Caco-2 (cell line): Measurements from ENCODE around the gene DHX15. TPM values are rescaled to one million over a fixed set of nuclear protein-coding genes. Genes with fewer than 3 reads are reported as not detected.

Experiments
- BruUV-seq: library from RNA; stranded (reverse); fragments of 400-500 nt; replicated peaks from 2 replicates; lab custom pipeline; 2021; lab: Mats Ljungman, UMichigan
- CTCF ChIA-PET: fragments of 300-600 bp; sonication (Branson Sonifier 250); formaldehyde crosslinking; loops from one replicate; lab custom pipeline; 2022; ENCODE audit warnings: antibody characterized with exemption; lab: Charles Lee
- POLR2A ChIA-PET: fragments of 300-600 bp; sonication (Branson Sonifier 250); formaldehyde crosslinking; loops from one replicate; lab custom pipeline; 2022; ENCODE audit warnings: antibody characterized with exemption; lab: Charles Lee
- DNase-seq, 2 experiments: peaks; one replicate each; pipeline versions ENCODE4 v3.0.0 to v3.0.0-alpha.2; 2020 to 2022
- H3K27me3 ChIP-seq: replicated peaks from 2 replicates; pipeline ENCODE4 v1.6.0; 2011; ENCODE audit warnings: low read length; ENCODE audit not compliant: control insufficient read depth, insufficient read depth
- H3K36me3 ChIP-seq: 2 replicates; pipeline ENCODE4 v1.5.1; 2011; ENCODE audit warnings: low read length; ENCODE audit not compliant: control insufficient read depth, insufficient read depth
- H3K4me1 ChIP-seq: fragments of 250-450 bp; sonication (Bioruptor Pico); 2 replicates; pipeline ENCODE4 v1.5.1; 2020; ENCODE audit warnings: mild to moderate bottlenecking
- H3K4me3 ChIP-seq: 2 replicates; pipeline ENCODE4 v1.5.1; 2011; ENCODE audit warnings: low read depth, mild to moderate bottlenecking, control low read depth, low read length
- H3K9me3 ChIP-seq: fragments of 250-450 bp; sonication (Bioruptor Pico); 2 replicates; pipeline ENCODE4 v1.5.1; 2020; ENCODE audit warnings: mild to moderate bottlenecking, moderate library complexity
- H3K27ac Mint-ChIP-seq: one replicate; pipeline ENCODE4 v1.8.0; 2022; ENCODE audit warnings: mixed read lengths; ENCODE audit not compliant: unreplicated experiment
- H3K27me3 Mint-ChIP-seq: one replicate; pipeline ENCODE4 v1.8.0; 2022; ENCODE audit warnings: mixed read lengths; ENCODE audit not compliant: insufficient read depth, unreplicated experiment
- H3K36me3 Mint-ChIP-seq: one replicate; pipeline ENCODE4 v1.8.0; 2022; ENCODE audit warnings: mild to moderate bottlenecking, mixed read lengths; ENCODE audit not compliant: insufficient read depth, unreplicated experiment
- H3K4me1 Mint-ChIP-seq: one replicate; pipeline ENCODE4 v1.8.0; 2022; ENCODE audit warnings: low read depth, mixed read lengths; ENCODE audit not compliant: unreplicated experiment
- H3K4me3 Mint-ChIP-seq: one replicate; pipeline ENCODE4 v1.8.0; 2022; ENCODE audit warnings: mild to moderate bottlenecking, moderate library complexity, mixed read lengths; ENCODE audit not compliant: unreplicated experiment
- H3K9me3 Mint-ChIP-seq: one replicate; pipeline ENCODE4 v1.8.0; 2022; ENCODE audit warnings: mixed read lengths; ENCODE audit not compliant: unreplicated experiment
- CTCF ChIP-seq, 2 experiments: fragments of 200-600 bp in 1 of 2; IDR thresholded peaks; 1 replicate in 1 of 2; 2 replicates in 1 of 2; pipeline versions ENCODE4 v1.5.1 to v1.8.0; 2011 to 2022; ENCODE audit warnings: antibody characterized with exemption in 1 of 2, control low read depth in 1 of 2, inconsistent platforms in 1 of 2, low read depth in 1 of 2, low read length in 1 of 2, mild to moderate bottlenecking in 1 of 2, moderate library complexity in 1 of 2; ENCODE audit not compliant: insufficient read depth in 1 of 2, severe bottlenecking in 1 of 2, unreplicated experiment in 1 of 2
- intact Hi-C: fragments of 100-400 bp; cut with micrococcal nuclease; formaldehyde crosslinking; loops from one replicate; pipeline ENCODE4 v1.10.0; 2022; ENCODE audit not compliant: unreplicated experiment
- total RNA-seq: library from RNA; stranded (reverse); gene quantifications from 2 replicates; pipeline ENCODE4 v1.2.3, GENCODE V29; 2022

The DHX15 gene
- total RNA-seq, 1 experiment from 2014 or later: 154 TPM

GRCh38 chr4:24521544-24521943 lies 62.8 kb downstream of the DHX15 start:
- no peak for TF ChIP-seq CTCF (IDR thresholded peaks at IDR 0.05; ENCODE audit: insufficient read depth in 1 of 2, low read depth in 1 of 2, low read length in 1 of 2, severe bottlenecking in 1 of 2, unreplicated experiment in 1 of 2)
- CTCF ChIA-PET: no interaction called here
- Histone ChIP-seq H3K4me1 (peaks cover 13% of the 10 kb centered on the region; the same call in 1 of the 2 replicates), H3K4me3 (no peak overlapping the region), H3K27me3 (no peaks in the 10 kb centered on the region), H3K36me3 (peaks cover 3% of the 10 kb centered on the region), H3K9me3 (no peaks in the 10 kb centered on the region)
- BruUV-seq: no TSS peak
- POLR2A ChIA-PET: no interaction called here
- no peak for DNase-seq
- H3K9me3 Mint-ChIP-seq: no peaks in the 10 kb centered on the region
- peaks cover 93% of the 10 kb centered on the region for H3K36me3 Mint-ChIP-seq
- no peak overlapping the region for H3K4me3 Mint-ChIP-seq
- no peak overlapping the region for H3K27ac Mint-ChIP-seq
- H3K4me1 Mint-ChIP-seq: peaks cover 10% of the 10 kb centered on the region
- intact Hi-C loops: no loop called here
- no peaks in the 10 kb centered on the region for H3K27me3 Mint-ChIP-seq

- Mint-ChIP-seq H3K4me1 (peaks cover 10% of the 10 kb centered on the region), H3K27ac (no peak overlapping the region), H3K4me3 (no peak overlapping the region), H3K27me3 (no peaks in the 10 kb centered on the region), H3K9me3 (no peaks in the 10 kb centered on the region), H3K36me3 (peaks cover 93% of the 10 kb centered on the region)
- DNase-seq: no peak
- H3K4me3 ChIP-seq: no peak overlapping the region
- no TSS peak for BruUV-seq
- POLR2A ChIA-PET: no interaction called here
- intact Hi-C loops: no loop called here
- no peaks in the 10 kb centered on the region for H3K27me3 ChIP-seq
- peaks cover 13% of the 10 kb centered on the region; the same call in 1 of the 2 replicates for H3K4me1 ChIP-seq
- CTCF ChIA-PET: no interaction called here
- H3K9me3 ChIP-seq: no peaks in the 10 kb centered on the region
- peaks cover 3% of the 10 kb centered on the region for H3K36me3 ChIP-seq
- no peak for TF ChIP-seq CTCF (IDR thresholded peaks at IDR 0.05; ENCODE audit: insufficient read depth in 1 of 2, low read depth in 1 of 2, low read length in 1 of 2, severe bottlenecking in 1 of 2, unreplicated experiment in 1 of 2)
Measured at GRCh38 chr4:24519649-24520048, 64.7 kb downstream of the DHX15 start.

GRCh38 chr4:24517676-24518075 lies 66.7 kb downstream of the DHX15 start:
- peaks cover 3% of the 10 kb centered on the region for H3K36me3 ChIP-seq

More at GRCh38 chr4:24517676-24518075, 66.7 kb downstream of the DHX15 start:
- peaks cover 13% of the 10 kb centered on the region; the same call in 1 of the 2 replicates for H3K4me1 ChIP-seq
- intact Hi-C loops: no loop called here
- ChIA-PET CTCF (no interaction called here), POLR2A (no interaction called here)
- Mint-ChIP-seq H3K27ac (no peak overlapping the region), H3K4me1 (peaks cover 6% of the 10 kb centered on the region), H3K9me3 (no peaks in the 10 kb centered on the region), H3K27me3 (no peaks in the 10 kb centered on the region), H3K4me3 (no peak overlapping the region), H3K36me3 (peaks cover 90% of the 10 kb centered on the region)
- no peak overlapping the region for H3K4me3 ChIP-seq
- no peak for TF ChIP-seq CTCF (IDR thresholded peaks at IDR 0.05; ENCODE audit: insufficient read depth in 1 of 2, low read depth in 1 of 2, low read length in 1 of 2, severe bottlenecking in 1 of 2, unreplicated experiment in 1 of 2)
- BruUV-seq: no TSS peak
- no peak for DNase-seq
- no peaks in the 10 kb centered on the region for H3K9me3 ChIP-seq
- no peaks in the 10 kb centered on the region for H3K27me3 ChIP-seq
